ENCODE data around the gene TMEM178B. TPM values are rescaled to one million over a fixed set of nuclear protein-coding genes. Genes with fewer than 3 reads are reported as not detected.

TMEM178B gene
- total and polyA plus RNA-seq, 9 of the 15 experiments (the other 6 are each of a cell fraction or from before 2014, with no cell fraction given) = under 0.01 to 0.03 (median 0.01) TPM; not detected in 5

GRCh38 chr7:141287936-141288335 is 214.1 kb downstream of the TMEM178B start:
- in situ Hi-C loops (cut with MboI) = no loop called here
- Histone ChIP-seq H3K4me2 (ENCODE audit: insufficient read depth, low read length) (no peak overlapping the region), H3K79me2 (ENCODE audit: control insufficient read depth, insufficient read depth, low read length) (no peaks in the 10 kb centered on the region), H3K27me3 (ENCODE audit: control insufficient read depth in 2 of 2, insufficient read depth in 2 of 2, low read length in 2 of 2) (peaks cover 13 to 20% of the 10 kb centered on the region in 2 experiments; a peak in 3 of 5 replicates), H3K9me1 (ENCODE audit: control insufficient read depth, insufficient read depth, low read length) (no peaks in the 10 kb centered on the region), H3K36me3 (ENCODE audit: control insufficient read depth, insufficient read depth, low read length) (no peaks in the 10 kb centered on the region), H3K9ac (ENCODE audit: insufficient read depth in 1 of 2, low read depth in 2 of 2, low read length in 2 of 2) (no peak overlapping the region), H3K4me3 (no peak overlapping the region), H3K9me3 (replicated peaks; ENCODE audit: control insufficient read depth, insufficient read depth, low read depth, low read length) (no peaks in the 10 kb centered on the region), H3K27ac (ENCODE audit: extremely low read depth, low read depth, low read length) (no peak overlapping the region), H4K20me1 (replicated peaks; ENCODE audit: control insufficient read depth, insufficient read depth, low read length) (peaks cover 4% of the 10 kb centered on the region; the same call in 1 of the 2 replicates), H3K4me1 (replicated peaks in 1 of 2; ENCODE audit: control insufficient read depth in 2 of 2, insufficient read depth in 2 of 2, low read length in 2 of 2) (no peaks in the 10 kb centered on the region), H2AFZ (ENCODE audit: low read depth, low read length) (no peak overlapping the region)
- ATAC-seq = no peak
- BruUV-seq (replicated peaks) = no TSS peak
- CTCF ChIA-PET (ENCODE audit: low intra/inter-chr PET ratio) = no interaction called here
- FAIRE-seq = no peak
- intact Hi-C loops (cut with micrococcal nuclease) = no loop called here
- POLR2A ChIA-PET = interaction anchor here (0.8 to 1.4 kb wide), 2 partner anchors 10 to 86 kb away, joined by 3 read pairs; no protein-coding TSS in a partner anchor
- 0% methylated on average over 5 of the region's 5 CpGs for WGBS (ENCODE audit: insufficient coverage, low coverage, missing lambda C conversion rate)
- no peak for DNase-seq (ENCODE audit: extremely low read depth in 1 of 4, low spot score in 3 of 4)
- TF ChIP-seq ZNF23 (CRISPR knock-in tag; IDR thresholded peaks at IDR 0.05) (no peak), ZNF318 (IDR thresholded peaks at IDR 0.05; ENCODE audit: borderline replicate concordance in 1 of 2, low read depth in 1 of 2) (no peak), SREBF1 (IDR thresholded peaks at IDR 0.05; ENCODE audit: borderline replicate concordance, low read depth, low read length) (no peak), DIDO1 (tag; IDR thresholded peaks at IDR 0.05; ENCODE audit: low read depth) (no peak), ELK1 (CRISPR knock-in tag; IDR thresholded peaks at IDR 0.05) (no peak), PURB (CRISPR knock-in tag; IDR thresholded peaks at IDR 0.05; ENCODE audit: low read depth) (no peak), TBP (optimal IDR thresholded peaks at IDR 0.05; ENCODE audit: low read depth, low read length) (no peak), TCF7 (IDR thresholded peaks at IDR 0.05; ENCODE audit: borderline replicate concordance) (no peak), KDM4B (IDR thresholded peaks at IDR 0.05; ENCODE audit: borderline replicate concordance in 2 of 2, low read depth in 1 of 2) (no peak), IRF9 (tag; IDR thresholded peaks at IDR 0.05) (no peak)
